ELR (cell line): ENCODE measurements around the gene PRF1.
"Not testable (repeated sequence)": the region's sequence is repeated elsewhere in the genome, so short reads cannot be mapped to it uniquely, and the experiment has no call there.

Experiments
- DNase-seq: peaks from one replicate; pipeline ENCODE4 v3.0.0-alpha.2; 2015; ENCODE audit warnings: low read depth

PRF1 gene

DNA sequence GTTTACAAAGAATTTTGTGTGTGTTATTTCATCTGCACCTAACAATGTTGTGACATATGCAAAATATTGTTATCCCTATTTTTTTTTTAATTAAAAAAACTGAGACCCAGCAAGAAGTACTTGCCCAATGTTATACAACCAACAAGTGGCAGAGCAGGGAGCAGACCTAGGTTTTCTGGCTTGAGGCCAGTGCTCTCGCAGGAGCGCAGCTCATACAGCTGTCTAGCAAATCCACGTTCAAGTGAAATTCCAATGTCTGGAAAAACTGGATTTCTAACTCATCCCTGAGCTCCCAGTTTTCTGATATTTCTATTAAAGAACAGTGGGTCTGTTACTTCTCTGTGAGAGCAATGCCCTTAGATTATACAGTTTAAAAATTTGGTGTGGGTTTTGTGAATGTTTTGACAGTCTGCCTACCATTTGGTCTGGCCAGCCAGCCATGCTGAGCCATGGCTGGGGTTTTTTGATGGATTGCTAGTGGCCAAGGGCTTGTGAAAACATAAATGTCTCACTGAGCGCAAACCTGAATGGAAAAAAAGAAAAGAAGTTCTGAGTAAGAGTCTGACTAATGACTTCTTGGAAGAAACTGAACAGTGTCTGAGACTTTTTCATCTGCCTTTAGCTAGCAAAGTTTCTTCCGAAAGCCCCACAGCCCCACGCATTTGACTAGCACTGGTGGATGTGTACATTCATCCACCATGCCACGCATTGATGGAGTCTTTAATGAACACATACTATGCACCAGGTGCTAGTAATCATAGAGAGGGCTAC lies 15.4 kb upstream of the PRF1 start:
- peak; percentile 12 for DNase-seq

DNA sequence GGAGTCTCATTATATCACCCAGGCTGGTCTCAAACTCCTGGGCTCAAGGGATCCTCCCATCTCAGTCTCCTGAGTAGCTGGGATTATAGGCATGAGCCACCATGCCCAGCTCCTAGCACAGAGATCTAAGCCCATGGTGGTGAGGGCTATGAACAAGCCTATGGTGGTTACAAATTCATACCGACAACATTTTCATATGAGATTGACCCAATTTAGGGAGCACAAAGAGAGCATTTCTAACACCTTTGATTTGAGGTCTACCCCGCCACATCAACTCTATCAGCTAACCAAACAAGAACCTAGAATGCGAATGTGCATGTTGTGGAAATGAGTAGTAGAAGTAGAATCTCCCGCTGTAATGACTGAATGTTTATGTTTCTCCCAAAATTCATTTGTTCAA lies 14.2 kb upstream of the PRF1 start:
- DNase-seq, result no peak

GRCh38 chr10:70615784-70616522 lies 13.4 kb upstream of the PRF1 start:
- DNase-seq, result peak; percentile 36

DNA sequence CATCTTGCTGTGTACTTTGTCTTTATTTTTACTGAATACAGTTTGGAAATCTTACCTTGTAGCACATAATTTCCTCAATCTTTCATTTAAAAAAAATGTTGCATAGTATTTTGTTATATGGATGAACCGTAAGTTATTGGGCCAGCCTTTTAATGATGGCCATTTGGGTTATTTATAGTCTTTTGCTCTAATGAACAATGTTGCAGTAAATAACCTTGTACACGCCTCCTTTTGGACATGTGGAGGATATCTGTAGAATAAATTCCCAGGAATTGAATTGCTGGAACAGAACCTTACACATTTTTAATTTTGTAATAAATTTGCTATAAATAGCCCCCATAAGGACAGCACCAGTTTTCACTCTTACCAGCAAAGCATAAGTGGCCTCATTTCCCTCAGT lies 12.7 kb upstream of the PRF1 start:
- no peak for DNase-seq

- DNase-seq, result not testable (repeated sequence)
These were observed 11.8 kb upstream of the PRF1 start for GRCh38 chr10:70614364-70614763.

GRCh38 chr10:70613941-70614340 lies 11.4 kb upstream of the PRF1 start:
- no peak for DNase-seq

DNA sequence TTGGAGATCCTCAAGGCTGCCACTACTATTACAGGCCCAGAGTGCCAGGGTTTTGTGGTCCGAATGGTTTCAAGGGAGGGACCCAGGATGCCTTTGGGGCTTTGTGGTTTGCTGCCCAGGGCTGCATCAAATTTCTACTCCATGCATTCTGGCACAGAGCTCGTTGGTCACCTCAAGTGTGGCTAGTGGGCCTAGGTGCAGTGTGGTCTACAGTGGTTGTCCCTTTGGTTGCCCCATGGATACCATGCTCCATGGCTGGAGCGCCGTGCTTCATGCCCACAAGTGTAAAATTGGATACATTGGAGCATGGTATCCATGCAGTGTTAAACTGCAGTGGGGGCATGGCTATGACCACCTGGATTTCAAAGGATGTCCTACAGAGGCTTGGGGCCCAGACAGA lies 5.4 kb upstream of the PRF1 start:
- no peak for DNase-seq

DNA sequence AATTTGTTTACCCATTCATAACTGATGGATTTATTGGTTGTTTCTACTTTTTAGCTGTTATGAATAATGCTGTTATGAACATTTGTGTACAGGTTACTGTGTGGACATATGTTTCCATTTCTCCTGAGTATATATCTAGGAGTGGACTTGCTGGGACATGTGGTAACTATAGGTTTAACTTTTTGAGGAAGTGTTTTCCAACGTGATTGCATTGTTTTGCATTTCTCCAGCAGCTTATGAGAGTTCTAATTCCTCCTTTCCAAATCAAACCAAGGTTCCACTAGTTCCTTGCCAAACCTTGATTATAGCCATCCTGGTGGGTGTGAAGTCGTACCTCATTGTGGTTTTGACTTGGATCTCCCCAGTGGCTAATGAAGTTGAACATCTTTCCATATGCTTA lies 2.6 kb upstream of the PRF1 start:
- DNase-seq, result no peak

DNA sequence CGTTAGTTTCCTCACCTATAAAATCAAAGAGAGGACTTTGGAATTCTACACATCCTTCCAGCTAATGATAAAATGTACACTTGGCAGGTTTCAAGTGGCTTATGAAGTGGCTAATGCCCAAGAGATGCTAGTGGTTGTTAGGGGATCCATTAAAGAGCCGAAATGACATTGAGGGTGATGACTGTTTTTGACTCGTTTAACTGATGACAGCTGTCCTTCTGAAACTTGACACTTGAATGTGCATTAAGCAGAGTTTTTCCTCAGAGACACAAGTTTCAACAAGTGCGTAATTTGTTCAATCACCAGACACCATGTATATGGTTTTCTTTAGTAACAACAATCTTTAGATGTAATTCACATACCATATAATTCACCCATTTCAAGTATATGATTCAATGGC lies 1.6 kb upstream of the PRF1 start:
- DNase-seq, result no peak

- no peak for DNase-seq
These were observed 884 bp upstream of the PRF1 start for GRCh38 chr10:70603449-70603801.

DNA sequence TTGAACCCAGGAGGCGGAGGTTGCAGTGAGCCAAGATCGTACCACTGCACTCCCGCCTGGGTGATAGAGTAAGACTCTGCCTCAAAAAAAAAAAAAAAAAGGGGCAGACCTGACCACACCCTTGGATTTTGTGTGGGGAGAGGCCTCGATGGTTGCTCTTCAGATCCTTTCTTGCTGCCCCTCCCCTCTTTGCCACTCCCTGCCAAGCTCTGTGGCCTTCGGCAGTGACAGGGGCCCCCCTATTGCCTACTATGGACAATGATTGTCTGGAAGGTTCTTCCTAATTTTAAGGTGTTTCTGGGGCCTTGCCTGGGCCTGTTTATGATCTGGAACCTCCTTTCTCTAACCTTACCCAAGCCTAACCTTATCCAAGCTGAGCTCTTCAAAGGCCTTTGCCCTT lies 795 bp downstream of the PRF1 start:
- no peak for DNase-seq

- no peak for DNase-seq
These were observed 1.8 kb downstream of the PRF1 start for GRCh38 chr10:70600512-70601395.

DNA sequence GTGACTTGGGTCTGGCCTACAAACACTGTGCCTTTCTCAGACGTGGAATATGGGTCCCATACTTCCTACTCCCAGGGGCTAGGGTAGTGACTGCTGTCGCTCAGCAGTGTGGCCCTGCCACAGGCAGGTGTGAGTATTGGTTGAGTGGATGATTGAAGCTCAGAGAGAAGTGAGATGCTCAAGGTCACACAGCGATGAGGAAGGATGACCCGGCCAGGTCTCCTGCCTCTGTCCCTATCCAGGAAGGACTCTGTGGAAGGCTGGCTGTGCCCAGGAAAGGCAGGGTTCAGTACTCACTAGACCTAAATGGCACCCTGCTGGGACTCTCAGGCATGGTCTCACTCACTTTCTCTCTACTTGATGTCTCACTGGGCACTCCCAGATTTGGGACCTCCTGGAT lies 2.8 kb downstream of the PRF1 start:
- no peak for DNase-seq

GRCh38 chr10:70599319-70599718 lies 3.2 kb downstream of the PRF1 start:
- no peak for DNase-seq

GRCh38 chr10:70598857-70599295 lies 3.7 kb downstream of the PRF1 start:
- DNase-seq, result no peak

- DNase-seq, result no peak
These were observed 4.4 kb downstream of the PRF1 start for GRCh38 chr10:70597856-70598815.

GRCh38 chr10:70596860-70597809 lies 5.4 kb downstream of the PRF1 start:
- no peak for DNase-seq

DNA sequence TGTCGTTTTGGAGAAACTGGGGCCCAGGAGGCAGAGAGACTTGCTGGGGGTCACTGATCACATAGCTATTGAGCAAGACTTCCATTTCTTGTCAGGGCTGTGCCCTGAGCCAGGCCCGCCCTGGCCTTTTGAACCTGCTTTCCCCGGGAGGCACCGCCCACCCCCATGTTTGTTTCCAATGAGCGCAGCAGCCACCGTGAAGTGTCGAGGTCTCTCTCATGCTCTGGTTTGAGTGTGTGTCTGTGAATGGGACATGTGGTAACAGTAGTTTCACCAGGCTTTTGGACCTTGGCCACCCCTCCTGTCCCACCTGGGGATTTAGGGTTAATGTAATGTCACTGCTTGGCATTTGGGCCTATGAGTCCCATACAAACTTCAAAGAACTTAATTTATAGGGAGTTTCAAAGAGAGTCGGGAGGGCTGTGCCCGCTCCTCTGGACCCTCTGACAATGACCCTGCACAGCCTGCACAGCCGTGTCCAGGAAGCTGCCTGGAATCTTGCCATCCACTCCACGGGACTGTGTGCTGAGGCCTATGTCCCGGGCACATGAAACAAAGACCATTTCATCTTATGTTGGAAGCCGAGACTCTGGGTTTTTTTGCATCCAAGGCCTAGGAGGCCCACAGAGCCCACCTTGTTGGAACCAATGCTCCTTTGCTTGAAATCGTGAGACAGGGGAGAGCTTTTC lies 6.3 kb downstream of the PRF1 start:
- DNase-seq, result no peak

DNA sequence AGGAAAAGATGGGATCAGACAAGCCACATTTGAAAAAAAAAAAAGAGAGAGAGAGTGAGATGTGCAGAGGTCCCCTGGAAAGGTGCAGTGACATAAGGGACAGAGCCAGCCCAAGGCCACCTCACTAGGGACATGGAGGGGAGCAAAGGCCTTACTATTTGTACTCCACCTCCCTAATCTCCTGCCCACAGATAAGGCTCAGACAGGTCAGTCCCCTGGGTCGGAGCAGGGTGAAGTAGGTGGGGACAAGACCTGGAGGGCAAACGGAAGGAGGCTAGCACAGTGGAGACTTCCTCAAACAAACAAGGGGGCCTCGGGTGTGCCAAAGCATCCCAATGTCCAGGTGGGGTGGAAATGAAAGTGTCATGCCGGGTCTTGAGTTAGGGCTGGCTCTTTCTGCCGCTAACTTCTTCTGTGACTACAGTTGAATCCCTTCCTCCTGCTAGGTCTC lies 7.0 kb downstream of the PRF1 start:
- no peak for DNase-seq

GRCh38 chr10:70594161-70594560 lies 8.4 kb downstream of the PRF1 start:
- DNase-seq, result no peak
